PC-3 (cell line): ENCODE measurements around the gene ARHGAP24. TPM values are rescaled to one million over a fixed set of nuclear protein-coding genes. Genes with fewer than 3 reads are reported as not detected.

Experiments
- ATAC-seq: fragments of 200-7000 bp; cut with Tn5 transposase; 2 replicates; pipeline ENCODE4 v1.9.1; 2020; ENCODE audit warnings: mild to moderate bottlenecking, moderate library complexity
- BruUV-seq: library from RNA; stranded (reverse); fragments of 400-500 nt; replicated peaks from 2 replicates; lab custom pipeline; 2021; lab: Mats Ljungman, UMichigan
- CTCF ChIA-PET: fragments of 300-600 bp; sonication (Branson Sonifier 250); formaldehyde crosslinking; loops from one replicate; lab custom pipeline; 2022; ENCODE audit warnings: antibody characterized with exemption; lab: Charles Lee
- POLR2A ChIA-PET: fragments of 300-600 bp; sonication (Branson Sonifier 250); formaldehyde crosslinking; loops from one replicate; lab custom pipeline; 2022; ENCODE audit warnings: antibody characterized with exemption; ENCODE audit not compliant: unreplicated experiment; lab: Charles Lee
- DNase-seq: peaks from one replicate; pipeline ENCODE4 v3.0.0-alpha.2; 2015
- H2AFZ ChIP-seq: fragments of 300-600 bp; sonication (generic); 2 replicates; pipeline ENCODE4 v1.6.0; 2016; ENCODE audit warnings: antibody characterized with exemption, low read length
- H3F3A ChIP-seq: fragments of 300-600 bp; sonication (generic); one replicate; pipeline ENCODE4 v1.6.0; 2017; ENCODE audit warnings: antibody characterized with exemption, low read length, control low read depth, mild to moderate bottlenecking; ENCODE audit not compliant: unreplicated experiment
- H3K27ac ChIP-seq: fragments of 300-600 bp; sonication (generic); 2 replicates; pipeline ENCODE4 v1.5.1; 2016; ENCODE audit warnings: mild to moderate bottlenecking, low read length
- H3K27me3 ChIP-seq: fragments of 300-600 bp; sonication (generic); 2 replicates; pipeline ENCODE4 v1.6.1; 2016; ENCODE audit warnings: low read length, mixed read lengths
- H3K36me3 ChIP-seq: fragments of 300-600 bp; sonication (generic); 2 replicates; pipeline ENCODE4 v1.6.1; 2016; ENCODE audit warnings: low read depth, mixed run types, low read length, mixed read lengths
- H3K4me1 ChIP-seq: fragments of 300-600 bp; sonication (generic); 2 replicates; pipeline ENCODE4 v1.5.1; 2016; ENCODE audit warnings: low read length; ENCODE audit not compliant: insufficient read depth
- H3K4me2 ChIP-seq: fragments of 300-600 bp; sonication (generic); 2 replicates; pipeline ENCODE4 v1.6.0; 2016; ENCODE audit warnings: low read length
- H3K4me3 ChIP-seq: fragments of 300-600 bp; sonication (generic); 2 replicates; pipeline ENCODE4 v1.5.1; 2016; ENCODE audit warnings: mild to moderate bottlenecking, low read length, mixed read lengths
- H3K79me2 ChIP-seq: fragments of 300-600 bp; sonication (generic); 2 replicates; pipeline ENCODE4 v1.6.1; 2017; ENCODE audit warnings: low read length, mixed read lengths
- H3K9ac ChIP-seq: fragments of 300-600 bp; sonication (generic); 2 replicates; pipeline ENCODE4 v1.6.0; 2016; ENCODE audit warnings: mild to moderate bottlenecking, low read length
- H3K9me2 ChIP-seq: fragments of 300-600 bp; sonication (generic); replicated peaks from 2 replicates; pipeline ENCODE4 v1.6.1; 2016; ENCODE audit warnings: mixed run types, low read length, mixed read lengths
- H3K9me3 ChIP-seq: fragments of 300-600 bp; sonication (generic); 2 replicates; pipeline ENCODE4 v1.6.1; 2016; ENCODE audit warnings: low read length, mixed read lengths
- H4K20me1 ChIP-seq: fragments of 300-600 bp; sonication (generic); 2 replicates; pipeline ENCODE4 v1.6.1; 2016; ENCODE audit warnings: low read length, mixed read lengths
- CTCF ChIP-seq: fragments of 300-600 bp; sonication (generic); conservative IDR thresholded peaks from 2 replicates; pipeline ENCODE4 v1.5.1; 2017; ENCODE audit warnings: antibody characterized with exemption, low read depth, mild to moderate bottlenecking, low read length
- EZH2 ChIP-seq: fragments of 300-600 bp; sonication (generic); IDR thresholded peaks from one replicate; pipeline ENCODE4 v1.6.1; 2017; ENCODE audit warnings: antibody characterized with exemption, mild to moderate bottlenecking, low read length; ENCODE audit not compliant: unreplicated experiment
- EZH2phosphoT487 ChIP-seq: fragments of 300-600 bp; sonication (generic); IDR thresholded peaks from 2 replicates; pipeline ENCODE4 v1.6.1; 2018; ENCODE audit warnings: mild to moderate bottlenecking, antibody characterized with exemption, low read length, borderline replicate concordance
- intact Hi-C: fragments of 100-400 bp; cut with micrococcal nuclease; formaldehyde crosslinking; loops from 2 replicates; pipeline ENCODE4 v1.9.0; 2023
- total RNA-seq: library from RNA; depleted of rRNA; stranded (reverse); fragments of >200 nt; gene quantifications from 2 replicates; pipeline ENCODE4 v1.2.3, GENCODE V29; 2014

ARHGAP24 gene
- total RNA-seq, 1 experiment from 2014 or later = 7.4 TPM

- intact Hi-C loops = no loop called here
- Histone ChIP-seq H3K36me3 (no peaks in the 10 kb centered on the region), H3K79me2 (no peaks in the 10 kb centered on the region), H3K4me3 (no peak overlapping the region), H4K20me1 (no peaks in the 10 kb centered on the region), H3F3A (no peaks in the 10 kb centered on the region), H3K9ac (no peak overlapping the region), H3K27me3 (no peaks in the 10 kb centered on the region), H3K9me3 (no peaks in the 10 kb centered on the region), H3K4me2 (no peak overlapping the region), H3K4me1 (no peaks in the 10 kb centered on the region), H2AFZ (no peak overlapping the region), H3K27ac (no peak overlapping the region), H3K9me2 (no peaks in the 10 kb centered on the region)
- ATAC-seq (no peak), DNase-seq (no peak)
- no peak for TF ChIP-seq EZH2phosphoT487
- no peak for TF ChIP-seq CTCF
- TF ChIP-seq EZH2 = no peak
- no TSS peak for BruUV-seq
- ChIA-PET CTCF (no interaction called here), POLR2A (no interaction called here)
Measured at GRCh38 chr4:85565761-85566480, 91.0 kb downstream of the ARHGAP24 start.

- BruUV-seq = no TSS peak
- no peak for ATAC-seq
- H3K4me1 ChIP-seq = no peaks in the 10 kb centered on the region
- H3K4me2 ChIP-seq = no peak overlapping the region
- no peaks in the 10 kb centered on the region for H3F3A ChIP-seq
- no peaks in the 10 kb centered on the region for H3K9me2 ChIP-seq
- CTCF ChIA-PET = no interaction called here
- H3K9me3 ChIP-seq = no peaks in the 10 kb centered on the region
- H3K4me3 ChIP-seq = no peak overlapping the region
- no peaks in the 10 kb centered on the region for H4K20me1 ChIP-seq
- no peak overlapping the region for H3K27ac ChIP-seq
- H3K9ac ChIP-seq = no peak overlapping the region
- intact Hi-C loops = no loop called here
- no peaks in the 10 kb centered on the region for H3K79me2 ChIP-seq
- no peak for TF ChIP-seq CTCF
- no peak for TF ChIP-seq EZH2phosphoT487
- TF ChIP-seq EZH2 = no peak
- H2AFZ ChIP-seq = no peak overlapping the region
- H3K27me3 ChIP-seq = no peaks in the 10 kb centered on the region
- no peak for DNase-seq
- POLR2A ChIA-PET = no interaction called here
- H3K36me3 ChIP-seq = no peaks in the 10 kb centered on the region
Measured at GRCh38 chr4:85569730-85570299, 94.9 kb downstream of the ARHGAP24 start.

GRCh38 chr4:85570388-85570787 lies 95.4 kb downstream of the ARHGAP24 start:
- H3K27ac ChIP-seq = no peak overlapping the region
- CTCF ChIA-PET = no interaction called here
- no peaks in the 10 kb centered on the region for H4K20me1 ChIP-seq
- H3K36me3 ChIP-seq = no peaks in the 10 kb centered on the region
- no peak overlapping the region for H3K9ac ChIP-seq
- no peak overlapping the region for H3K4me2 ChIP-seq
- H3K4me1 ChIP-seq = no peaks in the 10 kb centered on the region
- ATAC-seq = no peak
- no peaks in the 10 kb centered on the region for H3K27me3 ChIP-seq
- H3F3A ChIP-seq = no peaks in the 10 kb centered on the region
- TF ChIP-seq EZH2 = no peak
- no peak for TF ChIP-seq EZH2phosphoT487
- TF ChIP-seq CTCF = no peak
- H3K79me2 ChIP-seq = no peaks in the 10 kb centered on the region
- BruUV-seq = no TSS peak
- H3K9me2 ChIP-seq = no peaks in the 10 kb centered on the region
- intact Hi-C loops = no loop called here
- DNase-seq = no peak
- POLR2A ChIA-PET = no interaction called here
- no peak overlapping the region for H3K4me3 ChIP-seq
- no peak overlapping the region for H2AFZ ChIP-seq
- H3K9me3 ChIP-seq = no peaks in the 10 kb centered on the region
